SKM-1 treated with dmso at 0.1 percent for 144 hours (cell line): ENCODE data around the gene SLC44A1.

Experiments
- DNase-seq: peaks from one replicate; lab custom pipeline; 2025; ENCODE audit not compliant: unreplicated experiment; lab: John Stamatoyannopoulos, UW

Gene SLC44A1

GRCh38 chr9:105457560-105458294 lies 213.3 kb downstream of the SLC44A1 start:
- DNase-seq = no peak

GRCh38 chr9:105458404-105458803 lies 214.0 kb downstream of the SLC44A1 start:
- no peak for DNase-seq

- DNase-seq = no peak
Observed at GRCh38 chr9:105459336-105459735, 214.9 kb downstream of the SLC44A1 start.

GRCh38 chr9:105466898-105467455 lies 222.5 kb downstream of the SLC44A1 start:
- no peak for DNase-seq

DNA sequence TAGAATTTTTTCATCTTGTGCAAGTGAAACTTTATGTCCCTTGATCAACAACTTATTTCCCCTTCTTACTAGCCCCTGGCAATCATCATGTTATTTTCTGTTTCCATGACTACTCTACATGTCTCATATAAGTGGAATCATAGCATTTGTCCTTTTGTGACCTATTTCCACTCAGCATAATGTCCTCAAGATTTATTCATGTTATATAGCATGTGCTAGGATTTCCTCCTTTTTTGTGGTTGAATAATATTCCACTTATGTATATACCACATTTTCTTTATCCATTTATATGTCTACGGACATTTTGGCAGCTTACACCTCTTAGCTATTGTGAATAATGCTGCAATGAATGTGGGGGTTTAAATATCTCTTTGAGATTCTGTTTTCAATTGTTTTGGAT lies 224.4 kb downstream of the SLC44A1 start:
- no peak for DNase-seq

DNA sequence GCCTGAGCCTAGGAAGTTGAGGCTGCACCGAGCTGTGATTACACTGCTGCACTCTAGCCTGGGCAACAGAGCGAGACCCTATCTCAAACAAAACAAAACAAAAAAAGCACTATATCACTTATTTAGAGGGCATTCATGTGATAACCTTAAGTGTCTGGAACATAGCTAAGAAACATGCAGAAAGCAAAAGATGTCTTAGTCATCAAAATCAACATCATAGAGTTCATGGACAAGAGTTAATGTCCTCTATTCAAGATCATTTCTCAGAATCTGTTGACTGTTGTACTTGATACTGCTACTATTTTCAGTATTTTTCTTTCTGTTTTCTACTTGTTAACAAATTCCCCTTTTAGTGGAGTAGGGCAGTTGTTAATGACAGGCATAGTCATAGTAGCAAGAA lies 228.8 kb downstream of the SLC44A1 start:
- no peak for DNase-seq

DNA sequence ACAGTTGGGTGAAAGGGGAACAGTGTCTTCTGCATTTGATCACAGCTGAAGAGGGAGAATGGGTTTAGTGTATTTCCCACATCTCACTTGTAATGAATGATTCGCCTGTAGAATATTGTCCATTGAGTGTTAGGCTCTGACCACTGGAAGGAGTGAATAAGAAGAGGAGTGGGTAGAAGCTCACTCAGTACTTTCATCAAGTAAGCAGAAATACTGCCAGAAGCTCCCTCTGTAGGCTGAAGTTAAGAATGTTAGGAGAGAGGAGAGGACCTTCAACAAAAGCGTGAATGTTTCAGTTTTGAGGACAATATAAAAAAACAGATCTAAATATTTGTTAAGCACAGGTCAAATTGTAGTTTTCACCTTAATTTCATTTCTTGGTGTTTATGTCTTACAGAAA lies 230.9 kb downstream of the SLC44A1 start:
- no peak for DNase-seq

DNA sequence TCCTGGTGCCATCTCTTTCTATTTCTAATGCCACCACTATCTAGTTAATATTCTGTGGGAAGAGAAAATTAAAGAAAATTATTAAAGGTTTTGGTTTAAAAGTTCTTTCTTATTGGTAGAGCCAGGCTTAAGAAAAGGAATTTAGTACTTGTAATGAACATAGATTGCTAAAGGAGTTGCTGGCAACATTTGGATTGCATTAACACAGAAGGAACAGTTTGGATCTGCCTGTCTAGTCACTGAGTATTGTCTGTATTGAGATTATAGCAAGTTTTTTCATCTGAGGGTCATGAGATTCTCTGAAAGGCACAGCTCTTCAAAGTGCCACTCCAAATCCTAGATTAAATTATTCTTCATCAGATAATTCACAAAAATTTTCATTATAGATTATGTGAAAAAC lies 235.4 kb downstream of the SLC44A1 start:
- no peak for DNase-seq

- DNase-seq = no peak
Observed at GRCh38 chr9:105483618-105484017, 239.2 kb downstream of the SLC44A1 start.

DNA sequence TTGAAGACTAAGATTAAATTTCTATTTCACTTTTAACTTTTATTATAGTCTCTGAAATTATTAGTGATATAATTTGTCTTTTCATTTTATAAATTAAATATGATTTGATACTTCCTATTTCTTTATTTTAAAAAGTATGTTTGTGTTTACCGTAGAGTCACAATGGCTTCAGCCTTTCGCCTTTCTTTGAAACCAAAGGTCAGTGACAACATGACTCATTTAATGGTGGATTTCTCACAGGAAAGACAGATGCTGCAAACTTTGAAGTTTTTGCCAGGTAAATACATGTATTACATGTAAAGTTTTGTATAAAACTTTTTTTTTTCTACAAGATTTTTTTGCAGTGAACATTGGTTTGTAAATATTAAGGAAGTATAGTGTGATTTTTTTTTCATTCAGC lies 239.8 kb downstream of the SLC44A1 start:
- DNase-seq = no peak

DNA sequence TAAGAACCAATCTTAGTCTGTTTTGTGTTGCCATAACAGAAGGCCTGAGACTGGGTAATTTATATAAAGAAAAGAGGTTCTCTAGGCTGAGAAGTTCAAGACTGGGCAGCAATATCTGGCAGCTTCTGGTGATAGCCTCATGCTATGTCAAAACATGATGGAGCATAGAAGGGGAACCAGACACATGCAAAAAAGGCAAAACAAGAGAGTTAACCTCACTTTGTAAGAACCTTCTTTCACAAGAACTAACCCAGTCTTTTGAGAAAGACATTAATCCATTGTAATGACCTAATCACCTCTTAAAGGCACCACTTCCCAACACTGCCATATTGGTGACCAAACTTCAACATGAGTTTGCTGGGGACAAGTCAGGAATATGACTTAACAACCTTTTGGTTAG lies 240.7 kb downstream of the SLC44A1 start:
- DNase-seq = no peak
